NOMO-1 (cell line): Measurements from ENCODE around the gene PGLYRP3.

ENCODE experiments used
- DNase-seq, 2 experiments: peaks; one replicate each; lab custom pipeline; 2025; ENCODE audit not compliant: unreplicated experiment in 2 of 2; lab: John Stamatoyannopoulos, UW

Gene PGLYRP3

GRCh38 chr1:153262462-153263157 is 50.1 kb downstream of the PGLYRP3 start:
- no peak for DNase-seq

- no peak for DNase-seq
These were observed 50.7 kb downstream of the PGLYRP3 start for GRCh38 chr1:153262070-153262366.

- DNase-seq = no peak
These were observed 51.3 kb downstream of the PGLYRP3 start for GRCh38 chr1:153261281-153262069.

- DNase-seq = peak in 1 of 2 experiments; percentile 61
These were observed 52.0 kb downstream of the PGLYRP3 start for GRCh38 chr1:153260585-153261280.

- no peak for DNase-seq
These were observed 53.4 kb downstream of the PGLYRP3 start, which contains the start of gene LORICRIN for GRCh38 chr1:153259387-153259786. Gene LORICRIN, plus strand, starts transcription at chr1:153259687. Its CDS starts 1,263 bp downstream, at chr1:153260950.

- DNase-seq = no peak
These were observed 59.1 kb downstream of the PGLYRP3 start for GRCh38 chr1:153253693-153254092.

GRCh38 chr1:153253076-153253475 is 59.7 kb downstream of the PGLYRP3 start:
- DNase-seq = no peak

GRCh38 chr1:153251988-153252387 is 60.8 kb downstream of the PGLYRP3 start:
- no peak for DNase-seq

GRCh38 chr1:153251562-153251961 is 61.2 kb downstream of the PGLYRP3 start:
- peak in 1 of 2 experiments; percentile 11 for DNase-seq

- DNase-seq = no peak
These were observed 61.7 kb downstream of the PGLYRP3 start for GRCh38 chr1:153251087-153251486.

GRCh38 chr1:153250166-153250565 is 62.6 kb downstream of the PGLYRP3 start:
- no peak for DNase-seq

- no peak for DNase-seq
These were observed 64.4 kb downstream of the PGLYRP3 start for GRCh38 chr1:153248176-153248879.
